CD4-positive, alpha-beta T cell treated with Interleukin-21 for 1 hour (primary cell): ENCODE measurements around the gene MEPE.

ENCODE experiments used
- DNase-seq: peaks from one replicate; pipeline ENCODE4 v3.0.0-alpha.2; 2020

MEPE gene

DNA sequence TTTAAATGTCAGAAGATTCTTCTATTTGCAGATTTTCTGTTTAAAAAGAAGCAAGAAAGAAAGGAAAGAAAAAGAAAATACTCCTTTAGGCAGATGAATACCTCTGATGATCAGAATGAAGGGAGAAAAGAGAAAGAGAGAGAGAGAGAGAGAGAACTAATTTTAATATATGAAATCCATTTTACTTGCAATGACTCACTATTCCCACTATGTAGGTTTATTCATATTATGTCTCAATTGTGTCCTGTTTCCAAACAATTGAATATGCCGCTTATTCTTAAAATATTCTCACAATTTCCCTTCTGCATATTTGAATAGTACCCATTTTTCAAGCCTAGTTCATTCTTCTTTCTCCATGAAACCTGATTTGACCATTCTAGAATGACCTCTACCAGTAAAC lies 11.7 kb downstream of the MEPE start:
- DNase-seq: no peak

GRCh38 chr4:87846226-87846625 lies 13.5 kb downstream of the MEPE start:
- DNase-seq: no peak

DNA sequence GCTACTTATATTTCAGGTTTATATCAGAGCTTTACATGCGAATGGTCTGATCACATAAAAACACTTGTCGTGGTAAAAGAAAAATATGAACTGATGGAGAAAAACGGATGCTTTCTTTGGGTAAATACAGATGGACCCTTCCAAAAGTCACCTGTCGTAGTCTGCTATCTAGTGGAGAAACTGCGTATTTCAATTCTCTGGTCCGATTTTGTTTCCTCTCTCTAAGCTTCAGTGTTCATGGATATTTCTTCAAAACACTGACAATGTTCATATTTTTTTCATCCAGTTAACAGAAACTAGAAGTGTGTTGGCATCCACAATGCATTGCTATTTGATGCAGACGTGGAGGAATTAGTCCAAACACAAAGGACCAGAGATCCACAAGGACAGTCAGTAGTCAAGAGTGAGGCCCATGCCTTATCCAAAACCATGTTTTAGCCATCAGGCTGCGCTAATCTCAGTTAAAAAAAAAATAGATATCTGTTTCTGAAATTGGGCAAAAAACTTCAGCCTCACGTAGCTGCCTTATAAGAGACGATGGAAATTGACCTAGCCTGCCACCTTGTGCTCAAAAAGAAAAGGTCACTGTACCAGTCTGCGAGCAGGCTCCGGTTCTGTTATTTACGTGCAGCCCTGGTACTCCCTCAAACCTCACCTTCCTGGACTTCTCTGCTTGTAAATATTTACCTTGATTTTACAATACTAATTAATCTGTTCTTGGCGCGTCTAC lies 16.0 kb downstream of the MEPE start:
- DNase-seq: peak; percentile 25

DNA sequence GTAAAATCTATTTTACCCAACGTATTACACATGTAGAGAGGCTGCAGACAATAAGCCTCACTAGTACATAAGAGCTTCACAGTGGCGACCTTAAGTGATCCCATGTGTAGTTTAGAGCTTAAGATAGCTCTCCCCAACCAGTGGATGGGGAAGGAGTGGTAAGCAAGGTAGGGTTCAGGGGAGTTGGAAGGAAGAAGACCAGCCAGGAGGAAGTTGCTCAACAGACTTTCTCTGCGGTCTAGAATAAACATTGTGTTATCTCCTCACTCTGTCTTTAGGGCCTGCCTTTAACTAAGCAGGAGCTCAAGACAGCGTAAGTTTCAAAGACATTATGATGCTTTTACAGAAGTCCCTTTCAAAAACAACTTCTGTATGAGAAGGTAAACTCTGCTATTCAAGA lies 16.8 kb downstream of the MEPE start:
- DNase-seq: no peak

- DNase-seq: peak; percentile 6
Observed at GRCh38 chr4:87851332-87851731, 18.6 kb downstream of the MEPE start.

- no peak for DNase-seq
Observed at GRCh38 chr4:87851953-87852352, 19.2 kb downstream of the MEPE start.

- peak; percentile 17 for DNase-seq
Observed at GRCh38 chr4:87853108-87853507, 20.3 kb downstream of the MEPE start.

GRCh38 chr4:87853891-87854290 lies 21.1 kb downstream of the MEPE start:
- no peak for DNase-seq

GRCh38 chr4:87855559-87855958 lies 22.8 kb downstream of the MEPE start:
- DNase-seq: no peak

- DNase-seq: no peak
Observed at GRCh38 chr4:87856816-87857215, 24.0 kb downstream of the MEPE start.

GRCh38 chr4:87857789-87858188 lies 25.0 kb downstream of the MEPE start:
- DNase-seq: no peak

DNA sequence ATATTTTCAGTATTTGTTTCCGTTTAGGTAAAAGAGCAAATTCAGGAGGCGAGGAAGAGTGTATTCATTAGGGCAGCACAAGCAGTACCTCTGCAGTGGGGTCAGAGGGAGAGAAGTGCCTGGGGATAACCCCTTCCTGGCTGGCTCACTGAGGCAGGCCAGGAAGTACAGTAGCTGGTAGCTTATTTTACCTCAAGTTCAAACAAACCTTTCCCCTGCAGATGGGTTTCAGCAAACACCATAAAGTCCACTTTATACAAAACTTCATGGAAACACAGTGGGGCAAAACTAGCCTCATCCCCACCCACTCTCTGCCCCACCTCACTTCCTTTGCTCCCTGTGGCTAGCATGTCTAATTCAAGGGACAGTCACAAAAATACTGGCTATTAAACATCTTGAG lies 29.5 kb downstream of the MEPE start:
- DNase-seq: no peak

DNA sequence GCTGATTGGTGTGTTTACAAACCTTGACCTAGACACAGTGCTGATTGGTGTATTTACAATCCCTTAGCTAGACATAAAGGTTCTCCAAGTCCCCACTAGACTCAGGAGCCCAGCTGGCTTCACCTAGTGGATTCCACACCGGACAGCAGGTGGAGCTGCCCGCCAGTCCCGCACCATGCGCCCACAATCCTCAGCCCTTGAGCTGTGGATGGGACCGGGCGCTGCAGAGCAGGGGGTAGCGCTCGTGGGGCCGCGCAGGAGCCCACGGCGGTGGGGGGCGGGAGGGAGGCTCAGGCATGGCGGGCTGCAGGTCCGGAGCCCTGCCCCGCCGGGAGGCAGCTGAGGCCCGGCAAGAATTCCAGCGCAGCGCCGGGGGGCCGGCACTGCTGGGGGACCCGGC lies 30.7 kb downstream of the MEPE start:
- DNase-seq: no peak

- no peak for DNase-seq
Observed at GRCh38 chr4:87864321-87864720, 31.6 kb downstream of the MEPE start.

- DNase-seq: no peak
Observed at GRCh38 chr4:87865288-87865687, 32.5 kb downstream of the MEPE start.

GRCh38 chr4:87865960-87866598 lies 33.3 kb downstream of the MEPE start:
- no peak for DNase-seq

GRCh38 chr4:87868522-87868921 lies 35.8 kb downstream of the MEPE start:
- DNase-seq: no peak

GRCh38 chr4:87872028-87872427 lies 39.3 kb downstream of the MEPE start:
- no peak for DNase-seq

DNA sequence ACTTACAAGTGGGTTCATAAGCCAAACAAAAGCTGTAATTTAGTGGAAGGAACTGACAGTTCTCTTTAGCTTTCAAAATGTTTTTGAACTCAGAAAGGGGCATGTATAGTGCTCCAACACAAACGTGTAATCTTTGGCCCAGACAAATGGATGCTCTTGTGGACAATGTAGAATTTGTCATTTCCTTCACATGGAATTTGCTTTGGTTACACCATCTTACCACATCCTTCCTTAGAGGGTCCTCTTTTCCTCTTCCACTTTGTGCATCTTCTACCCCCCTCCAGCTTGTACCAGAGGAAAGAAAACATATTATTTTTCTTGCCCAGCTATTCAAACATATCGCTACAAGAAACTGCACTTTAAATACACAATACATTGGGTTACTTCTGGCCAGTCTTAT lies 42.4 kb downstream of the MEPE start:
- DNase-seq: no peak

DNA sequence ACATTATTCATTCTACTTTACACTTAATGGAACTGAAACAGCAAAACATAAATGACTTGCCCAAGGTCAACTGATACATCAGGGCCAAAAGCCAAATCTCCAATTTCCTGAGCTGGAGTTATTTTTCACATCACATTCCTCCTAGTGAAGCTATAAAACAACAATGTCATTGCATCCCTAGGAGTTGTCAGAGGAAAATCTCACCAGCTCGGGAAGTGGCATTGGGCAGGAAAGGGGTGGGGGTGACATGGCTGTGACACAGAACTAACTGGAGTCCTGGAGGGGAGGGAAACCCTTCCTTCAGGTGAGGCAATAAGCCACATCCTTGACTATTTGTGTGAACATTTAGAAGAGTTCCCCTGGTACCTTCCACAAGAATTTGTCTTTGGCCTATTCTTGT lies 47.3 kb downstream of the MEPE start:
- DNase-seq: no peak

GRCh38 chr4:87881115-87881514 lies 48.3 kb downstream of the MEPE start:
- no peak for DNase-seq

DNA sequence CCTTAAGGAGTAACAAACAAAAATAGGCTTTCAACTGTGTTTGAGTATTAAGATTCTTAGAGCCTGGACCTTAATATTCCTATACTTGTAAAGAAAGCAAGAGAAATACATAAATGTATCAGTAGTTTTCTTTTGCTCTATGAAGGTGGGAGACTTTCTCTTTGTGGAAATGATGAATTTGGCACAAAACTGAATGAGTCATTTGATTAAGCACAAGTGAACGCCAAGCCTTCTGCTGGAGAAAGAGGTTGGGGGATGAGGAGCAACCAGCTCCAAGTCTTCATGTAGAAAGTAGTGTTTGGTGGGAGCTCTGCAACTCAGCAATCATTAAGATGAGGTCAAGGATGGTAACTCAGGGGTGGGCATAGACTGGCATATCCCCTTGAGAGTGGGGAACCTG lies 49.6 kb downstream of the MEPE start:
- no peak for DNase-seq

- no peak for DNase-seq
Observed at GRCh38 chr4:87882861-87883260, 50.1 kb downstream of the MEPE start.

GRCh38 chr4:87884976-87885549 lies 52.3 kb downstream of the MEPE start:
- no peak for DNase-seq

DNA sequence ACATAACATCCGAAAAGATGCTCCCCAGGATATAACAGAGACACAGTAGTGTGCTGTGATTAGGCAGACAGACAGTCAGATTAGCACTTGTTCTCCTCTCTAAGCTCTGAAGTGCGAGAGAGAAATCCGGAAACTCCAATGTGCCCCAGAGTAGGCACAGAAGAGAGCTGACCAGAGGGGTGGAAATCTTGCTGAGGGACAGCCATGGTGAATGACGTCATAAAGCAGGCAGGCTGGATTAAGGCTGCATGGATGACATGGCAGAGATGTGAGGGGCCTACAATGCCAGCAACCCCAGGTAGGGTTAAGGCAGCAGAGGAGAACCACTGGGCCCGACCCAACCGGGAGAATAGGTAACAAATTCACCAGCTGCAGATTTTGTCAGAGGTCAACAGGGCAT lies 53.3 kb downstream of the MEPE start:
- DNase-seq: no peak
